DND-41 (cell line): ENCODE data around the gene TSPYL2.

Experiments used
- CTCF ChIP-seq: IDR thresholded peaks from 2 replicates; pipeline ENCODE4 v1.5.1; 2012; ENCODE audit warnings: borderline replicate concordance, low read length, moderate library complexity, mild to moderate bottlenecking; ENCODE audit not compliant: poor library complexity, severe bottlenecking; ENCODE audit errors: extremely low read depth
- EZH2 ChIP-seq: IDR thresholded peaks from 3 replicates; pipeline ENCODE4 v1.6.1; 2012; ENCODE audit warnings: borderline replicate concordance, low read depth, mild to moderate bottlenecking, moderate library complexity, low read length, inconsistent platforms; ENCODE audit not compliant: severe bottlenecking

- TF ChIP-seq CTCF (no peak), EZH2 (no peak)
Measured at GRCh38 chrX:53084863-53085262, 2.7 kb downstream of the TSPYL2 start.
